ENCODE results near the gene SP1. TPM values are rescaled to one million over a fixed set of nuclear protein-coding genes. Genes with fewer than 3 reads are reported as not detected.
"Not testable (repeated sequence)": the region's sequence is repeated elsewhere in the genome, so short reads cannot be mapped to it uniquely, and the experiment has no call there.

The SP1 gene
- polyA plus RNA-seq (2013, experiment 1 of 2) = 44.2 TPM
- polyA plus RNA-seq (2013, experiment 2 of 2) = 37.8 TPM

DNA sequence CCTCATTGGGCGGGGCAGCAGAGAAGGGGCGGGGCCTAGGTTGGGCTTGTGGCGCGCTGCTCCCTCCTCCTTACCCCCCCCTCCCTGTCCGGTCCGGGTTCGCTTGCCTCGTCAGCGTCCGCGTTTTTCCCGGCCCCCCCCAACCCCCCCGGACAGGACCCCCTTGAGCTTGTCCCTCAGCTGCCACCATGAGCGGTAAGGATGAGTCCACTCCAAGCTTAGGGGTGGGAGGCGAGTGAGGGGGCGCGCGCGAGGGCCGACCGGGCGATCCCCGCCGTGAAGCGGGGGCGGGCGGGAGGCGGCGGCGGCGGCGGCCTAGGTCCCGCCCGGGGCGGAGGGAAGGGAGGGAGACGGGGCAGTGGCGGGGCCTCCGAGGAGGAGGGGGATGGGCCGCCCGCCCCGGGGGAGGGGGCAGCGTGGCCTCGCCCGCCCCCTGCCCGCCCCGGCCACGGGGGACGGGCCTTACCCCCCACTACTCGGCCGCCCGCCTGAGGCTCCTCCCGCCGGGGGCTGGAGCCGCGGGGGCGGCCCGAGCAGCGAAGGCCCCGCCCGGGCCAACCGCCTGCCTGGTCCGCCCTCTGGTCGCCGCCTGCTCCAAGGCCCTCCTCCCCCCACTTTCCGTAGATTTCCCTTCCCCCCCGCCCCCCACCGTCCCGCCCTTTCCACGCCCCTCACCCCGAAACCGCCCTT lies at the start of gene SP1:
TSS of gene SP1 (plus strand) at position 73 of the 690 bp plus-strand sequence. CDS start at position 189, 116 bp downstream.
- peak within 1 kb of the TSS; percentile 99 for H3K27ac ChIP-seq (ENCODE audit: low read depth, low read length, severe bottlenecking)
- H3K4me1 ChIP-seq (ENCODE audit: control insufficient read depth, insufficient read depth, low read length, poor library complexity, severe bottlenecking) = peaks cover 28% of the 10 kb centered on the region
- peaks cover 39% of the 10 kb centered on the region for H3K36me3 ChIP-seq (ENCODE audit: control insufficient read depth, insufficient read depth, low read length)
- H3K9me3 ChIP-seq (ENCODE audit: control insufficient read depth, low read length) = no peaks in the 10 kb centered on the region
- H3K4me3 ChIP-seq (ENCODE audit: extremely low read depth, insufficient read depth, low read length, poor library complexity, severe bottlenecking) = peak within 1 kb of the TSS; percentile 56
- 0% methylated on average over 15 of the region's 71 CpGs; no CpG with 5 or more reads in 1 of the 2 experiments for WGBS, 2 experiments (ENCODE audit: insufficient coverage in 2 of 2)

DNA sequence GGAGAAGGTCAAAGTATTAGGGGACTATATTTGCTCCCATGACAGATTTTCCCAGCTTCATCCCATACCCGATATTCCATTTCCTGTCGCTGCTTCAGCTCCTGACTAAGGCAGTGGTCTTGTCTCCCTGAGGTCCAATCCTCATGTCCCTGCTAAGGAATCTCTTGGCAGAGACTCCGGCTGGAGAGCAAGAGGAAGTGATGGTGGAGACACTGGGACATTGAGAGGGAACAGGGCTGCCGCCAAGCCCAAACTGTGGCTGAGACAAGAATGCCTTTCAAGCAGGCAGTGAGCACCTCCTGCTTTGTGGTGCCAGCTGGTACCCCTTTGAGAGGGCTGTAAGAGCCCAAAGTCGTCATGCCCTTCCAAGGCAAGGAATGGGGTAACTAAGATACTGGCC lies 49.3 kb upstream of the SP1 start:
- 79 to 95% methylated on average over 2 to 4 of the region's 5 CpGs for WGBS, 2 experiments (ENCODE audit: insufficient coverage in 2 of 2)

GRCh38 chr12:53332339-53332738 lies 47.6 kb upstream of the SP1 start:
- H3K9me3 ChIP-seq (ENCODE audit: control insufficient read depth, low read length); H3K4me3 ChIP-seq (ENCODE audit: extremely low read depth, insufficient read depth, low read length, poor library complexity, severe bottlenecking); H3K36me3 ChIP-seq (ENCODE audit: control insufficient read depth, insufficient read depth, low read length); H3K27ac ChIP-seq (ENCODE audit: low read depth, low read length, severe bottlenecking): not testable (repeated sequence)
- peaks cover 13% of the 10 kb centered on the region for H3K4me1 ChIP-seq (ENCODE audit: control insufficient read depth, insufficient read depth, low read length, poor library complexity, severe bottlenecking)

More for the DNA sequence above, 49.3 kb upstream of the SP1 start:
- H3K4me1 ChIP-seq (ENCODE audit: control insufficient read depth, insufficient read depth, low read length, poor library complexity, severe bottlenecking) = peaks cover 9% of the 10 kb centered on the region
- H3K27ac ChIP-seq (ENCODE audit: low read depth, low read length, severe bottlenecking) = no peak overlapping the region
- no peaks in the 10 kb centered on the region for H3K9me3 ChIP-seq (ENCODE audit: control insufficient read depth, low read length)
- H3K4me3 ChIP-seq (ENCODE audit: extremely low read depth, insufficient read depth, low read length, poor library complexity, severe bottlenecking) = no peak overlapping the region
- H3K36me3 ChIP-seq (ENCODE audit: control insufficient read depth, insufficient read depth, low read length) = no peaks in the 10 kb centered on the region

DNA sequence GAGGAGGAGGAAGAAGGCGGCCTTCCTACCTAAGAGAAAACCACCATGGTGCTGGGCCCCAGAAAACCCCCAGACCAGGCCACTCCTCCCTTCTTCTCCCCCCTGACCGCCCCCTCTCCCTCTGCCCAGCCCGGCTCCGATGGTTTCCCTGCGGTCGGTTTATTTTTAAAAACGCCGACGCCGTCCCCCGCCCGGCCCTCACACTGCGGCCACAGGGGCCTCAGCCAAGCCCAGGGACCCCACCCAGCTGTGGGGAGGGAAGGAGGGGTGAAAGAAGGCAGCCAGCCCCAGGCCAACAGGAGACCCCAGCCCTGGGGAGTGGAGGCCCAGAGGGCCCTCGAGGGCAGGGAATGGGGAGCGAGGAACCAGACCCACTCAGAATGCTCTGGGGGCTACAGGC lies 47.2 kb upstream of the SP1 start:
- Histone ChIP-seq H3K36me3 (ENCODE audit: control insufficient read depth, insufficient read depth, low read length) (no peaks in the 10 kb centered on the region), H3K27ac (ENCODE audit: low read depth, low read length, severe bottlenecking) (no peak overlapping the region), H3K4me3 (ENCODE audit: extremely low read depth, insufficient read depth, low read length, poor library complexity, severe bottlenecking) (no peak overlapping the region), H3K9me3 (ENCODE audit: control insufficient read depth, low read length) (no peaks in the 10 kb centered on the region), H3K4me1 (ENCODE audit: control insufficient read depth, insufficient read depth, low read length, poor library complexity, severe bottlenecking) (peaks cover 14% of the 10 kb centered on the region)
- 94 to 96% methylated on average over 8 to 11 of the region's 15 CpGs for WGBS, 2 experiments (ENCODE audit: insufficient coverage in 2 of 2)

DNA sequence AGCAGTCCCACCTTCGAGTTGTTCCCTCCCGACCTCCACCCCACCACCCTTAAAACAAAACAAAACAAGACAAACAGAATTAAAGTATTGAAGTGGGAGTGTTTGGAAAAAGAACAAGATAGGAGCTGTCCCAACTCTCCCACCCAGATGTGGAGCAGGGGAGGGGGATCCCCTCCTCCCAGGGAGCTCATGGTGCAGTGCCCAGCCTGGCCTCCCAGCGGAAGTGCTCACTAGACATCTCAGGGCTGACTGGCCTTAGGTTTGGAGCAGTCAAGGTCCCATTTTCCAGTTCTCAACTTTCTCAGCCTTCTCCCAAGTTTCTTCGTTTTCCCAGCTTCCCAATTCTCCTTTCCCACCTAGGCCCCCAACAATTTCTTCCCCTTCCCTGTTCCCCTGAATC lies 46.7 kb upstream of the SP1 start:
- H3K27ac ChIP-seq (ENCODE audit: low read depth, low read length, severe bottlenecking) = no peak overlapping the region

GRCh38 chr12:53333845-53334244 lies 46.1 kb upstream of the SP1 start:
- no peak overlapping the region for H3K4me3 ChIP-seq (ENCODE audit: extremely low read depth, insufficient read depth, low read length, poor library complexity, severe bottlenecking)
- H3K36me3 ChIP-seq (ENCODE audit: control insufficient read depth, insufficient read depth, low read length) = no peaks in the 10 kb centered on the region
- peaks cover 19% of the 10 kb centered on the region for H3K4me1 ChIP-seq (ENCODE audit: control insufficient read depth, insufficient read depth, low read length, poor library complexity, severe bottlenecking)
- H3K9me3 ChIP-seq (ENCODE audit: control insufficient read depth, low read length) = no peaks in the 10 kb centered on the region
- 80 to 90% methylated on average over 6 to 7 of the region's 7 CpGs for WGBS, 2 experiments (ENCODE audit: insufficient coverage in 2 of 2)
- H3K27ac ChIP-seq (ENCODE audit: low read depth, low read length, severe bottlenecking) = no peak overlapping the region

More for the DNA sequence above, 46.7 kb upstream of the SP1 start:
- no peak overlapping the region for H3K4me3 ChIP-seq (ENCODE audit: extremely low read depth, insufficient read depth, low read length, poor library complexity, severe bottlenecking)
- no peaks in the 10 kb centered on the region for H3K9me3 ChIP-seq (ENCODE audit: control insufficient read depth, low read length)
- peaks cover 19% of the 10 kb centered on the region for H3K4me1 ChIP-seq (ENCODE audit: control insufficient read depth, insufficient read depth, low read length, poor library complexity, severe bottlenecking)
- WGBS, 2 experiments (ENCODE audit: insufficient coverage in 2 of 2) = 83% methylated on average over 2 of the region's 4 CpGs
- H3K36me3 ChIP-seq (ENCODE audit: control insufficient read depth, insufficient read depth, low read length) = no peaks in the 10 kb centered on the region

DNA sequence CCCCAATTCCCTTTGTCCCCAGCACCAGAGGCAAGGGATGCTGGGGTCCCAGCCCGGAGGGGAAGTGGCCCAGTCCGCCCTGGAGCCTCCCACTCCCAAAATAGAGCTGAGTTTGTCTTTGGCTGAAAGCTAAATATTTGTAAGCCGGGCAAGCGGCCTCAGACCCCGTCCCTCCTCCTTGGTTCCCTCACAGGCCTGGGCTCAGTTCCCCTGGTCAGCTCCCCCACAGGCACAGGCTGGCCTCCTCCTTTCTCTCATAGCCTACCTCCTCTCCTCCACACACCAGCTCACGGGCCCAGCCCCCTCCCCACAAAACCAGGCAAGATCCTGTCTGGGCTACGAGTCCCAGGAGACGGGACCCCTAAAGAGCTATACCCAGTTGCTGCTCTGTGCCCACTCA lies 45.2 kb upstream of the SP1 start:
- H3K27ac ChIP-seq (ENCODE audit: low read depth, low read length, severe bottlenecking) = no peak overlapping the region
- H3K4me3 ChIP-seq (ENCODE audit: extremely low read depth, insufficient read depth, low read length, poor library complexity, severe bottlenecking) = no peak overlapping the region
- no peaks in the 10 kb centered on the region for H3K36me3 ChIP-seq (ENCODE audit: control insufficient read depth, insufficient read depth, low read length)
- WGBS, 2 experiments (ENCODE audit: insufficient coverage in 2 of 2) = 73 to 80% methylated on average over 3 to 6 of the region's 8 CpGs
- H3K9me3 ChIP-seq (ENCODE audit: control insufficient read depth, low read length) = no peaks in the 10 kb centered on the region
- peaks cover 19% of the 10 kb centered on the region for H3K4me1 ChIP-seq (ENCODE audit: control insufficient read depth, insufficient read depth, low read length, poor library complexity, severe bottlenecking)

DNA sequence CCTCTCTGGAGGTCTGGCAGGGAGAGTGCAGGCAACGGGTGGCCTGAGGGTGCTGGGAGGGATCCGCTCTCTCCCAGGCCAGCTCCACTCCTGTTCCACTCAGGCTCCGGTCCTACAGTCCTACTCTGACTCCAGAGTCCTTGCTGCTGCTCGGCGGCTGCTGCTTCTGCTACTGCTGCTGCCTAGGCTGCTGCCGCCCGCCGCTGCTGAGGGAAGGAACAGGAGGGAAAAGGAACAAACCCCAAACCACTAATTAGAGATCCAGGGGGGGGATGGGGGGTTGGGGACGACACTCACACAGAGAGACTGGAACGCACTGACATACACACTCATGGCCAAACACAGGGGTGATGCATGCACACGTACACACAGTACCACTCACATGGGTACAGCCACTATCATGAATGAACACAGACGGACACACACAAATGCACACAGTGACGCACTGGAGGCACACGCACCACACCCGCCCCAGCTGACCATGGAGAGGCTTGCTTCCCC lies 43.7 kb upstream of the SP1 start, which contains the start of gene SP7:
TSS of gene SP7 (minus strand) at position 174 of the 501 bp plus-strand sequence. CDS start 708 bp downstream, outside the sequence.
- Histone ChIP-seq H3K27ac (ENCODE audit: low read depth, low read length, severe bottlenecking) (no peak within 1 kb of the TSS), H3K4me3 (ENCODE audit: extremely low read depth, insufficient read depth, low read length, poor library complexity, severe bottlenecking) (no peak within 1 kb of the TSS)
- WGBS, 2 experiments (ENCODE audit: insufficient coverage in 2 of 2) = 73 to 84% methylated on average over 5 to 8 of the region's 15 CpGs

DNA sequence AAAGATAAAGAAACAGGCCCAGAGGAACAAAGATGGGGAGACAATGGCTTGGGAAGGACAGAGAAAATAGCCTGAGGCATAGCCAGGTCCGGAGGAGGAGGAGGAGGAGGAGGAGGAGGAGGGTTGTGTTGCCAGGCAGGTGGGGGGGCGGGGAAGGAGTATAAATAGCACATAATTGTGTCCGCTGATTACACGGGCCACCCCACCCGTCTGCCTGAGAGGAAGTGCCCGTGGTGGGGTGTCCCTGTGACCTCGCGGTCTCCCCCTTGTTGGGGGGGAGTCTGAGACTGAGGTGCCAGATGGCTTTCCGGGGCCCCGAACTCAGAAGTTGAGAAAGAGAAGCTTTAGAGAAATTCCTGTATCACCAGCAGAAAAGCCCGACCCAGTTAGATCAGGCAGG lies 42.0 kb upstream of the SP1 start:
- WGBS, 2 experiments (ENCODE audit: insufficient coverage in 2 of 2) = 41 to 53% methylated on average over 7 to 10 of the region's 11 CpGs
- Histone ChIP-seq H3K36me3 (ENCODE audit: control insufficient read depth, insufficient read depth, low read length) (no peaks in the 10 kb centered on the region), H3K4me1 (ENCODE audit: control insufficient read depth, insufficient read depth, low read length, poor library complexity, severe bottlenecking) (peaks cover 22% of the 10 kb centered on the region)

More for the DNA sequence above, 43.7 kb upstream of the SP1 start, which contains the start of gene SP7:
- no peaks in the 10 kb centered on the region for H3K36me3 ChIP-seq (ENCODE audit: control insufficient read depth, insufficient read depth, low read length)
- H3K4me1 ChIP-seq (ENCODE audit: control insufficient read depth, insufficient read depth, low read length, poor library complexity, severe bottlenecking) = peaks cover 22% of the 10 kb centered on the region
- H3K9me3 ChIP-seq (ENCODE audit: control insufficient read depth, low read length) = no peaks in the 10 kb centered on the region

GRCh38 chr12:53338916-53339315 lies 41.1 kb upstream of the SP1 start:
- 85 to 94% methylated on average over 5 of the region's 6 CpGs for WGBS, 2 experiments (ENCODE audit: insufficient coverage in 2 of 2)

More for the DNA sequence above, 42.0 kb upstream of the SP1 start:
- H3K4me3 ChIP-seq (ENCODE audit: extremely low read depth, insufficient read depth, low read length, poor library complexity, severe bottlenecking) = no peak overlapping the region
- no peaks in the 10 kb centered on the region for H3K9me3 ChIP-seq (ENCODE audit: control insufficient read depth, low read length)
- no peak overlapping the region for H3K27ac ChIP-seq (ENCODE audit: low read depth, low read length, severe bottlenecking)

GRCh38 chr12:53340398-53340797 lies 39.6 kb upstream of the SP1 start:
- Histone ChIP-seq H3K27ac (ENCODE audit: low read depth, low read length, severe bottlenecking) (no peak overlapping the region), H3K4me3 (ENCODE audit: extremely low read depth, insufficient read depth, low read length, poor library complexity, severe bottlenecking) (no peak overlapping the region), H3K4me1 (ENCODE audit: control insufficient read depth, insufficient read depth, low read length, poor library complexity, severe bottlenecking) (peaks cover 17% of the 10 kb centered on the region), H3K36me3 (ENCODE audit: control insufficient read depth, insufficient read depth, low read length) (no peaks in the 10 kb centered on the region), H3K9me3 (ENCODE audit: control insufficient read depth, low read length) (no peaks in the 10 kb centered on the region)
- 90 to 91% methylated on average over 3 to 4 of the region's 9 CpGs for WGBS, 2 experiments (ENCODE audit: insufficient coverage in 2 of 2)

More at GRCh38 chr12:53338916-53339315, 41.1 kb upstream of the SP1 start:
- no peaks in the 10 kb centered on the region for H3K9me3 ChIP-seq (ENCODE audit: control insufficient read depth, low read length)
- no peak overlapping the region for H3K27ac ChIP-seq (ENCODE audit: low read depth, low read length, severe bottlenecking)
- H3K36me3 ChIP-seq (ENCODE audit: control insufficient read depth, insufficient read depth, low read length) = no peaks in the 10 kb centered on the region
- H3K4me3 ChIP-seq (ENCODE audit: extremely low read depth, insufficient read depth, low read length, poor library complexity, severe bottlenecking) = no peak overlapping the region
- H3K4me1 ChIP-seq (ENCODE audit: control insufficient read depth, insufficient read depth, low read length, poor library complexity, severe bottlenecking) = peaks cover 22% of the 10 kb centered on the region

Measured in mesodermal cell (in vitro differentiated cells).